GM12892 (cell line): ENCODE data around the gene MYOCD.

Experiments
- POLR2A ChIP-seq: IDR thresholded peaks from 2 replicates; pipeline ENCODE4 v1.6.1; 2011; ENCODE audit warnings: low read depth, low read length, control low read depth
- POLR2AphosphoS5 ChIP-seq: IDR thresholded peaks from 2 replicates; pipeline ENCODE4 v1.6.1; 2011; ENCODE audit warnings: low read depth, low read length, control low read depth

- TF ChIP-seq POLR2A (no peak), POLR2AphosphoS5 (no peak)
Measured at GRCh38 chr17:12727881-12728280, 62.2 kb downstream of the MYOCD start.
